ENCODE data around the gene CFAP298. TPM values are rescaled to one million over a fixed set of nuclear protein-coding genes. Genes with fewer than 3 reads are reported as not detected.

Gene CFAP298
- total RNA-seq, 4 donors from 2014 or later = 22.8 to 41.2 (median 32.8) TPM

GRCh38 chr21:32605469-32605868 is 6.7 kb downstream of the CFAP298 start:
- TF ChIP-seq POLR2A (IDR thresholded peaks at IDR 0.05; ENCODE audit: low read depth) (no peak), CTCF (IDR thresholded peaks at IDR 0.05) (no peak), EP300 (IDR thresholded peaks at IDR 0.05) (no peak), POLR2AphosphoS5 (IDR thresholded peaks at IDR 0.05) (no peak)
- intact Hi-C loops (cut with DNase I) = no loop called here
- WGBS = 92% methylated on average over 7 of the region's 8 CpGs

GRCh38 chr21:32604464-32604863 is 7.7 kb downstream of the CFAP298 start:
- Histone ChIP-seq H3K27ac (replicated peaks in 1 of 4) (no peak overlapping the region), H3K27me3 (no peaks in the 10 kb centered on the region), H3K36me3 (peaks cover 55 to 91% (median 88%) of the 10 kb centered on the region in 4 donors), H3K4me1 (peaks cover 0 to 4% (median 0%) of the 10 kb centered on the region in 4 donors), H3K4me3 (no peak overlapping the region), H3K9me3 (no peaks in the 10 kb centered on the region)
- TF ChIP-seq POLR2AphosphoS5 (IDR thresholded peaks at IDR 0.05) = no peak
- no peak for TF ChIP-seq CTCF (IDR thresholded peaks at IDR 0.05)
- TF ChIP-seq EP300 (IDR thresholded peaks at IDR 0.05) = no peak
- no peak for TF ChIP-seq POLR2A (IDR thresholded peaks at IDR 0.05; ENCODE audit: low read depth)
- 75% methylated on average over 8 of the region's 8 CpGs for WGBS
- DNase-seq (ENCODE audit: extremely low spot score) = no peak
- intact Hi-C loops (cut with DNase I) = loop anchor here (5.0 kb wide), 1 partner anchor 202 kb away; no protein-coding TSS in a partner anchor

More at GRCh38 chr21:32605469-32605868, 6.7 kb downstream of the CFAP298 start:
- Histone ChIP-seq H3K9me3 (no peaks in the 10 kb centered on the region), H3K27me3 (no peaks in the 10 kb centered on the region), H3K4me1 (peaks cover 0 to 12% (median 3%) of the 10 kb centered on the region in 4 donors), H3K27ac (replicated peaks in 1 of 4) (no peak overlapping the region), H3K36me3 (peaks cover 51 to 90% (median 82%) of the 10 kb centered on the region in 4 donors), H3K4me3 (no peak overlapping the region)
- no peak for DNase-seq (ENCODE audit: extremely low spot score)

- Histone ChIP-seq H3K4me1 (peaks cover 0 to 3% (median 0%) of the 10 kb centered on the region in 4 donors), H3K36me3 (peaks cover 52 to 91% (median 84%) of the 10 kb centered on the region in 4 donors), H3K4me3 (no peak overlapping the region), H3K9me3 (no peaks in the 10 kb centered on the region), H3K27ac (replicated peaks in 1 of 4) (no peak overlapping the region), H3K27me3 (no peaks in the 10 kb centered on the region)
- TF ChIP-seq POLR2A (IDR thresholded peaks at IDR 0.05; ENCODE audit: low read depth) (no peak), EP300 (IDR thresholded peaks at IDR 0.05) (no peak), CTCF (IDR thresholded peaks at IDR 0.05) (no peak), POLR2AphosphoS5 (IDR thresholded peaks at IDR 0.05) (no peak)
- 85% methylated on average over 8 of the region's 8 CpGs for WGBS
- intact Hi-C loops (cut with DNase I) = loop anchor here (5.0 kb wide), 1 partner anchor 201 kb away; no protein-coding TSS in a partner anchor
- DNase-seq (ENCODE audit: extremely low spot score) = no peak
These were observed 9.0 kb downstream of the CFAP298 start for GRCh38 chr21:32603131-32603530.

GRCh38 chr21:32602099-32602498 is 10.1 kb downstream of the CFAP298 start:
- Histone ChIP-seq H3K4me1 (peaks cover 0 to 3% (median 0%) of the 10 kb centered on the region in 4 donors), H3K36me3 (peaks cover 42 to 92% (median 81%) of the 10 kb centered on the region in 4 donors), H3K27ac (replicated peaks in 1 of 4) (no peak overlapping the region), H3K9me3 (no peaks in the 10 kb centered on the region), H3K27me3 (no peaks in the 10 kb centered on the region), H3K4me3 (no peak overlapping the region)
- intact Hi-C loops (cut with DNase I) = loop anchor here (5.0 kb wide), 1 partner anchor 200 kb away; no protein-coding TSS in a partner anchor
- no peak for DNase-seq (ENCODE audit: extremely low spot score)
- TF ChIP-seq EP300 (IDR thresholded peaks at IDR 0.05) = no peak
- no peak for TF ChIP-seq CTCF (IDR thresholded peaks at IDR 0.05)
- TF ChIP-seq POLR2AphosphoS5 (IDR thresholded peaks at IDR 0.05) = no peak
- TF ChIP-seq POLR2A (IDR thresholded peaks at IDR 0.05; ENCODE audit: low read depth) = no peak
- 93% methylated on average over 5 of the region's 6 CpGs for WGBS

GRCh38 chr21:32599526-32599925 is 12.7 kb downstream of the CFAP298 start:
- DNase-seq (ENCODE audit: extremely low spot score) = no peak
- Histone ChIP-seq H3K36me3 (peaks cover 29 to 67% (median 56%) of the 10 kb centered on the region in 4 donors), H3K27me3 (no peaks in the 10 kb centered on the region), H3K4me1 (peaks cover 0 to 3% (median 0%) of the 10 kb centered on the region in 4 donors), H3K9me3 (no peaks in the 10 kb centered on the region), H3K4me3 (no peak overlapping the region), H3K27ac (replicated peaks in 1 of 4) (no peak overlapping the region)
- no peak for TF ChIP-seq CTCF (IDR thresholded peaks at IDR 0.05)
- no peak for TF ChIP-seq POLR2AphosphoS5 (IDR thresholded peaks at IDR 0.05)
- intact Hi-C loops (cut with DNase I) = no loop called here
- WGBS = 86% methylated on average over 7 of the region's 8 CpGs
